Measurements from ENCODE around the gene IFNL3.

The IFNL3 gene

GRCh38 chr19:39264306-39265290, 19.8 kb upstream of the IFNL3 start:
- H3K4me3 ChIP-seq (ENCODE audit: low read length), result no peak overlapping the region

GRCh38 chr19:39263912-39264305, 19.1 kb upstream of the IFNL3 start:
- no peak for TF ChIP-seq ZNF274 (IDR thresholded peaks at IDR 0.05; ENCODE audit: low read depth, low read length)
- H3K4me3 ChIP-seq (ENCODE audit: low read length), result no peak overlapping the region

More at GRCh38 chr19:39264306-39265290, 19.8 kb upstream of the IFNL3 start:
- no peak for TF ChIP-seq ZNF274 (IDR thresholded peaks at IDR 0.05; ENCODE audit: low read depth, low read length)

DNA sequence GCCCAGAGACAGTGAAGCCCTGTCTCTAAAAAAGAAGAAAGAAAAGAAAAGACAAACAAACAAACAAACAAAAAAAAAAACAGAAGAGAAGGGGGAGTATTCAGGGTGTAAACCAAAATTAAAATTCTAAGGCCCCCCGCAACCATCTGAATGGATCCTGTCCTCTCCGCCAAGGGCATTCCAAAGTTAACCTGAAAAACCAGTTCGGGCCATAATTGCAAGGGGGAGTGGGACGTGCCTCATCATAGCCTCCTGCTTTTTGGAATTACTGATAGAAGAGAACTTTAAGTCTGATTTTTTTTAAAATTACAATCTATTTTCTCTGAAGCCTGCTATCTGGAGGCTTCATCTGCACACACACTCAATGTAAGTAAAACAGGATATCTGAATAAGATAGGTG, 17.7 kb upstream of the IFNL3 start:
- H3K4me3 ChIP-seq (ENCODE audit: low read length), result no peak overlapping the region
- no peak for TF ChIP-seq ZNF274 (IDR thresholded peaks at IDR 0.05; ENCODE audit: low read depth, low read length)

- no peak for TF ChIP-seq ZNF274 (IDR thresholded peaks at IDR 0.05; ENCODE audit: low read depth, low read length)
- no peak overlapping the region for H3K4me3 ChIP-seq (ENCODE audit: low read length)
Measured at GRCh38 chr19:39261704-39262103, 16.9 kb upstream of the IFNL3 start.

DNA sequence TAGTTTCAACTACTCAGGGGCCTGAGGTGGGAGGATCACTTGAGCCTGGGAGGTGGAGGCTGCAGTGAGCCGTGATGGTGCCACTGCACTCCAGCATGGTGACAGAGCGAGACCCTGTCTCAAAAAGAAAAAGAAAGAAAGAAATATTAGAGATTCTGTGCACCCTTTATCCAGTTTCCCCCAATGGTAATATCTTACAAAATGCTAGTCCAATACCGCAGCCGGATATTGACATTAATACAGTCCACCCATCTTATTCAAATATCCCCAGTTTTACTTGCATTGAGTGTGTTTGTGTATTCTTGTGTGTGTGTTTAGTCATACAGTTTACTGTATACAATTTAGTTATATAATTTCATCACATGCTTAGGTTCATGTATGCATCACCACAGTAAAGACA, 12.4 kb upstream of the IFNL3 start:
- TF ChIP-seq ZNF274 (IDR thresholded peaks at IDR 0.05; ENCODE audit: low read depth, low read length), result no peak
- H3K4me3 ChIP-seq (ENCODE audit: low read length), result no peak overlapping the region

DNA sequence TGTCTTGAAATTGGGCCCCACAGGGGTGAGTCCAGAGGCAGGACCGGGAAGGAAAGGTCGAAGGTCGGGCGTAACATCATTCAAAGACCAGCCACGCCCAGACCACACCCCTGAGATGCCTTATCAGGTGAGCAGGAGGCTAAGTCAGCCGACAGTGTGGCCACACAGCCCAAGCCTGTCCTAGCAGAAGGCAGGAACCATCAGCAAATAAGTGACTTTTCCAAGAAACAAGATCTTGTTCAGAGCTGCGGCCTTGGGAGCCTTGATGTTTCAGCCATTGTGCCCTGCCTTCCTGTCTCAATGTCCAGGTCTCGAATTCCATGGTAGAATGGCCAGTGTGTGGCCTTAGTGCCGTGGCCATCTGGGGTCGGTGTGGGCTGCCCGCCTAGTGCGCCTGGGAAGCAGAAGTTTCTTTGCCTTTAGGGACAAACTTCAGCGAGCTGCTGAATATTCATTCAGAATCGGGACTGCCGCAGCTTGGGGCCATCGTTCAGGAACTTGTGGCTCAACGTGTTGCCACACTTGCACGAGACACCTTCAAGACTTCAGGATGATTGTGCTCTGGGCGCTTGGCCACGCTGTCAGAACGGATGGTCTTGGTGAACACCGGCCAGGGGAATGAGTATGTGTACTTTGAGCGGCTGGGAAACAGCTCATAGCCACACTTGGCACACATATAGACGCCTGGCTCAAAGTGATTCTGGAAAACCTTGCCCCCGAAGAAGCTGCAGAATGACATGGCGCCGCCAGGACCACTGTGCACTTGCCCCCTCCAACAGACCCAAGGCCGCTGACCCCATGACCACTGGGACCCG, 9.9 kb upstream of the IFNL3 start:
- no peak for TF ChIP-seq ZNF274 (IDR thresholded peaks at IDR 0.05; ENCODE audit: low read depth, low read length)
- H3K4me3 ChIP-seq (ENCODE audit: low read length), result no peak overlapping the region

GRCh38 chr19:39253374-39254149, 8.8 kb upstream of the IFNL3 start:
- no peak for TF ChIP-seq ZNF274 (IDR thresholded peaks at IDR 0.05; ENCODE audit: low read depth, low read length)
- no peak overlapping the region for H3K4me3 ChIP-seq (ENCODE audit: low read length)

DNA sequence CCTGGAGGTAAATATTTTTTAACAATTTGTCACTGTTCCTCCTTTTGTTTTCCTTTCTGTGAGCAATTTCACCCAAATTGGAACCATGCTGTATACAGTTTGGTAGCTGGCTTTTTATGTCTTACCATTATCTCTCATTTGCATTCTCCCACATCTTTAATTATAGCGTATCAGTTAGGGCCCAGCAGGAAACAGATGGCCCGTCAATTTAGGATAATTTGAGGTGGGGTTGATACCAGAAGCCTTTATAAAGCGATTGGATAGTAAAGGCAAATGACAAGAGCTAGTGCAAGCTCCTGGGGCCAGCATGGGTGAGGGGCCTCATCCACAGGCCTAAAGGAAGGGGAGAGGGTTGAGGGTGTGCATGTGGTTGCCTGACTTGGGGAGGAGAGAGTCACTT, 7.7 kb upstream of the IFNL3 start:
- no peak overlapping the region for H3K4me3 ChIP-seq (ENCODE audit: low read length)
- no peak for TF ChIP-seq ZNF274 (IDR thresholded peaks at IDR 0.05; ENCODE audit: low read depth, low read length)

DNA sequence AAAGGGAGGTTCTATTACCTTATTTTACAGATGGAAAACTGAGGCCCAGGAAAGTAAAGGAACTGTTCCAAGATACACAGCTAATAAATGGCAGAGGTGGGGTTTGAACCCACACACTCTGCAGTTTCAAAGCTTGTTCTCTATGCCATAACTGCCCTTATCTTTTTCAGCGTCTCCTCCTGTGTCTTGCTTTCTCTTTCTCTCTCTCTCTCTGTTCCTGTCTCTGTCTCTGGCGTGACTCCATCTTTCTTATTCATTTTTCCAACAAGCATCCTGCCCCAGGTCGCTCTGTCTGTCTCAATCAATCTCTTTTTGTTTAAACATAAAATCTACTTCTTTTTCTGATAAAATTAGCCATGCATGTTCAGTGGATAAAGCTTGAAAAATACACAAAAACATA, 7.0 kb upstream of the IFNL3 start:
- no peak for TF ChIP-seq ZNF274 (IDR thresholded peaks at IDR 0.05; ENCODE audit: low read depth, low read length)
- H3K4me3 ChIP-seq (ENCODE audit: low read length), result no peak overlapping the region

DNA sequence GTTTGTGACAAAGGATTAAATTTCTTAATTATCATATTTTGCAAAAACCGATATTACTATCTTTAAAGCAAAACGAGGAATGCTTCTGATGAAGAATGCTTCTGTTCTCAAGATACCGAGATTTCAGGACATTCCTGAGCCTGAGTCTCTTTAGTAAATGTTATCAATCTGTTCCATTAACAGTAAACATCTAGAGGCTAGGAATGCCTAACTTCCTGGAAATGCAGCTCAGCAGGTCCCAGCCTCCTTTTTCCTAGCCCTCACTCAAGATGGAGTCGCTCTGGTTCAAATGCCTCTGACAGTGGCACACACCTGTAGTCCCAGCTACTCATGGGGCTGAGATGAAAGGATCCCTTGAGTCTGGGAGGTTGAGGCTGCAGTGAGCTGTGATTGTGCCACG, 6.3 kb upstream of the IFNL3 start:
- no peak overlapping the region for H3K4me3 ChIP-seq (ENCODE audit: low read length)
- no peak for TF ChIP-seq ZNF274 (IDR thresholded peaks at IDR 0.05; ENCODE audit: low read depth, low read length)

- no peak within 1 kb of the TSS for H3K4me3 ChIP-seq (ENCODE audit: low read length)
- no peak for TF ChIP-seq ZNF274 (IDR thresholded peaks at IDR 0.05; ENCODE audit: low read depth, low read length)
Measured at GRCh38 chr19:39248806-39249205, 4.0 kb upstream of the IFNL3 start, which contains the start of gene IFNL4. Gene IFNL4 (minus strand): TSS chr19:39248856.

GRCh38 chr19:39247701-39248664, 3.2 kb upstream of the IFNL3 start:
- no peak for TF ChIP-seq ZNF274 (IDR thresholded peaks at IDR 0.05; ENCODE audit: low read depth, low read length)
- no peak overlapping the region for H3K4me3 ChIP-seq (ENCODE audit: low read length)
